GM12875 (cell line): Measurements from ENCODE around the gene DHX58.

Source experiments
- H3K4me3 ChIP-seq: one replicate; pipeline ENCODE4 v1.5.1; 2011; ENCODE audit warnings: low read depth, low read length, control low read depth
- CTCF ChIP-seq: IDR thresholded peaks from 2 replicates; pipeline ENCODE4 v1.5.1; 2011; ENCODE audit warnings: low read depth, mild to moderate bottlenecking, control low read depth, inconsistent platforms, low read length, moderate library complexity, borderline replicate concordance; ENCODE audit not compliant: insufficient read depth

DHX58 gene

GRCh38 chr17:42087736-42088705, 24.5 kb downstream of the DHX58 start:
- no peak for TF ChIP-seq CTCF
- H3K4me3 ChIP-seq: no peak overlapping the region

GRCh38 chr17:42087042-42087701, 25.3 kb downstream of the DHX58 start:
- no peak overlapping the region for H3K4me3 ChIP-seq

GRCh38 chr17:42081516-42082129, 30.9 kb downstream of the DHX58 start:
- TF ChIP-seq CTCF: no peak
- no peak overlapping the region for H3K4me3 ChIP-seq

More at GRCh38 chr17:42087042-42087701, 25.3 kb downstream of the DHX58 start:
- no peak for TF ChIP-seq CTCF

- no peak for TF ChIP-seq CTCF
- no peak overlapping the region for H3K4me3 ChIP-seq
These were observed 33.0 kb downstream of the DHX58 start for GRCh38 chr17:42079541-42079940.

GRCh38 chr17:42078396-42079043, 34.0 kb downstream of the DHX58 start:
- H3K4me3 ChIP-seq: no peak overlapping the region
- no peak for TF ChIP-seq CTCF

GRCh38 chr17:42077755-42078154, 34.8 kb downstream of the DHX58 start:
- H3K4me3 ChIP-seq: no peak overlapping the region
- TF ChIP-seq CTCF: no peak
